ENCODE results near the gene DDX25. TPM values are rescaled to one million over a fixed set of nuclear protein-coding genes. Genes with fewer than 3 reads are reported as not detected.

DDX25 gene
- total and polyA plus RNA-seq, 5 donors from 2014 or later = not detected

- Histone ChIP-seq H3K27me3 (ENCODE audit: control insufficient read depth, insufficient read depth, low read length) (no peaks in the 10 kb centered on the region), H3K4me3 (ENCODE audit: low read depth, low read length) (no peak overlapping the region), H3K4me1 (ENCODE audit: control insufficient read depth, insufficient read depth, low read length, poor library complexity, severe bottlenecking) (no peaks in the 10 kb centered on the region), H3K9me3 (ENCODE audit: control insufficient read depth in 2 of 2, low read length in 2 of 2) (no peaks in the 10 kb centered on the region), H3K27ac (ENCODE audit: insufficient read depth, low read length, poor library complexity, severe bottlenecking) (no peak overlapping the region), H3K36me3 (ENCODE audit: control insufficient read depth, insufficient read depth, low read length) (no peaks in the 10 kb centered on the region)
- no peaks in the 10 kb centered on the region for H3K36me3 Mint-ChIP-seq
- no peak overlapping the region for H3K27ac Mint-ChIP-seq
- no peaks in the 10 kb centered on the region for H3K4me1 Mint-ChIP-seq
- no peaks in the 10 kb centered on the region for H3K9me3 Mint-ChIP-seq
- ATAC-seq (ENCODE audit: low read depth in 2 of 2) (no peak), DNase-seq (no peak)
- H3K4me3 Mint-ChIP-seq = no peak overlapping the region
- no peaks in the 10 kb centered on the region for H3K27me3 Mint-ChIP-seq
These were observed 45.8 kb downstream of the DDX25 start for GRCh38 chr11:125950178-125950490.

GRCh38 chr11:125950696-125951651 lies 46.7 kb downstream of the DDX25 start:
- ATAC-seq (ENCODE audit: low read depth in 2 of 2) = no peak
- Histone ChIP-seq H3K4me3 (ENCODE audit: low read depth, low read length) (no peak overlapping the region), H3K9me3 (ENCODE audit: control insufficient read depth in 2 of 2, low read length in 2 of 2) (no peaks in the 10 kb centered on the region), H3K27ac (ENCODE audit: insufficient read depth, low read length, poor library complexity, severe bottlenecking) (no peak overlapping the region), H3K36me3 (ENCODE audit: control insufficient read depth, insufficient read depth, low read length) (no peaks in the 10 kb centered on the region), H3K4me1 (ENCODE audit: control insufficient read depth, insufficient read depth, low read length, poor library complexity, severe bottlenecking) (no peaks in the 10 kb centered on the region), H3K27me3 (ENCODE audit: control insufficient read depth, insufficient read depth, low read length) (no peaks in the 10 kb centered on the region)
- Mint-ChIP-seq H3K9me3 (no peaks in the 10 kb centered on the region), H3K4me3 (no peak overlapping the region), H3K36me3 (no peaks in the 10 kb centered on the region), H3K27ac (no peak overlapping the region), H3K27me3 (no peaks in the 10 kb centered on the region), H3K4me1 (no peaks in the 10 kb centered on the region)
- no peak for DNase-seq

- Mint-ChIP-seq H3K9me3 (no peaks in the 10 kb centered on the region), H3K4me3 (no peak overlapping the region), H3K36me3 (no peaks in the 10 kb centered on the region), H3K27ac (no peak overlapping the region), H3K4me1 (no peaks in the 10 kb centered on the region), H3K27me3 (no peaks in the 10 kb centered on the region)
- DNase-seq (no peak), ATAC-seq (ENCODE audit: low read depth in 2 of 2) (no peak)
- Histone ChIP-seq H3K27me3 (ENCODE audit: control insufficient read depth, insufficient read depth, low read length) (no peaks in the 10 kb centered on the region), H3K4me1 (ENCODE audit: control insufficient read depth, insufficient read depth, low read length, poor library complexity, severe bottlenecking) (no peaks in the 10 kb centered on the region), H3K4me3 (ENCODE audit: low read depth, low read length) (no peak overlapping the region), H3K36me3 (ENCODE audit: control insufficient read depth, insufficient read depth, low read length) (no peaks in the 10 kb centered on the region), H3K27ac (ENCODE audit: insufficient read depth, low read length, poor library complexity, severe bottlenecking) (no peak overlapping the region), H3K9me3 (ENCODE audit: control insufficient read depth in 2 of 2, low read length in 2 of 2) (no peaks in the 10 kb centered on the region)
These were observed 47.4 kb downstream of the DDX25 start for GRCh38 chr11:125951731-125952130.

- Mint-ChIP-seq H3K36me3 (no peaks in the 10 kb centered on the region), H3K9me3 (no peaks in the 10 kb centered on the region), H3K4me3 (no peak overlapping the region), H3K4me1 (peaks cover 0 to under 1% (median under 1%) of the 10 kb centered on the region in 4 donors), H3K27me3 (no peaks in the 10 kb centered on the region), H3K27ac (no peak overlapping the region)
- no peaks in the 10 kb centered on the region for H3K9me3 ChIP-seq (ENCODE audit: control insufficient read depth in 2 of 2, low read length in 2 of 2)
- no peaks in the 10 kb centered on the region for H3K4me1 ChIP-seq (ENCODE audit: control insufficient read depth, insufficient read depth, low read length, poor library complexity, severe bottlenecking)
- no peak overlapping the region for H3K27ac ChIP-seq (ENCODE audit: insufficient read depth, low read length, poor library complexity, severe bottlenecking)
- H3K4me3 ChIP-seq (ENCODE audit: low read depth, low read length) = no peak overlapping the region
- H3K27me3 ChIP-seq (ENCODE audit: control insufficient read depth, insufficient read depth, low read length) = no peaks in the 10 kb centered on the region
- no peak for DNase-seq
- ATAC-seq (ENCODE audit: low read depth in 2 of 2) = no peak
- H3K36me3 ChIP-seq (ENCODE audit: control insufficient read depth, insufficient read depth, low read length) = no peaks in the 10 kb centered on the region
These were observed 48.3 kb downstream of the DDX25 start for GRCh38 chr11:125952559-125952958.

GRCh38 chr11:125952973-125953372 lies 48.7 kb downstream of the DDX25 start:
- DNase-seq = no peak
- Histone ChIP-seq H3K27ac (ENCODE audit: insufficient read depth, low read length, poor library complexity, severe bottlenecking) (no peak overlapping the region), H3K9me3 (ENCODE audit: control insufficient read depth in 2 of 2, low read length in 2 of 2) (no peaks in the 10 kb centered on the region), H3K4me1 (ENCODE audit: control insufficient read depth, insufficient read depth, low read length, poor library complexity, severe bottlenecking) (no peaks in the 10 kb centered on the region), H3K4me3 (ENCODE audit: low read depth, low read length) (no peak overlapping the region), H3K36me3 (ENCODE audit: control insufficient read depth, insufficient read depth, low read length) (no peaks in the 10 kb centered on the region), H3K27me3 (ENCODE audit: control insufficient read depth, insufficient read depth, low read length) (no peaks in the 10 kb centered on the region)
- no peak overlapping the region for H3K27ac Mint-ChIP-seq
- H3K36me3 Mint-ChIP-seq = no peaks in the 10 kb centered on the region
- H3K9me3 Mint-ChIP-seq = no peaks in the 10 kb centered on the region
- H3K4me1 Mint-ChIP-seq = peaks cover 0 to 5% (median 2%) of the 10 kb centered on the region in 4 donors
- H3K4me3 Mint-ChIP-seq = no peak overlapping the region
- no peak for ATAC-seq (ENCODE audit: low read depth in 2 of 2)
- H3K27me3 Mint-ChIP-seq = no peaks in the 10 kb centered on the region

GRCh38 chr11:125953401-125953935 lies 49.2 kb downstream of the DDX25 start:
- Mint-ChIP-seq H3K9me3 (no peaks in the 10 kb centered on the region), H3K27ac (no peak overlapping the region), H3K4me3 (no peak overlapping the region), H3K36me3 (no peaks in the 10 kb centered on the region), H3K4me1 (peaks cover 0 to 6% (median 2%) of the 10 kb centered on the region in 4 donors), H3K27me3 (no peaks in the 10 kb centered on the region)
- Histone ChIP-seq H3K36me3 (ENCODE audit: control insufficient read depth, insufficient read depth, low read length) (no peaks in the 10 kb centered on the region), H3K9me3 (ENCODE audit: control insufficient read depth in 2 of 2, low read length in 2 of 2) (no peaks in the 10 kb centered on the region), H3K4me1 (ENCODE audit: control insufficient read depth, insufficient read depth, low read length, poor library complexity, severe bottlenecking) (no peaks in the 10 kb centered on the region), H3K4me3 (ENCODE audit: low read depth, low read length) (no peak overlapping the region), H3K27me3 (ENCODE audit: control insufficient read depth, insufficient read depth, low read length) (no peaks in the 10 kb centered on the region), H3K27ac (ENCODE audit: insufficient read depth, low read length, poor library complexity, severe bottlenecking) (no peak overlapping the region)
- DNase-seq (no peak), ATAC-seq (ENCODE audit: low read depth in 2 of 2) (no peak)

GRCh38 chr11:125954123-125954944 lies 50.0 kb downstream of the DDX25 start:
- H3K27ac ChIP-seq (ENCODE audit: insufficient read depth, low read length, poor library complexity, severe bottlenecking) = no peak overlapping the region
- ATAC-seq (ENCODE audit: low read depth in 2 of 2) = no peak
- no peaks in the 10 kb centered on the region for H3K9me3 ChIP-seq (ENCODE audit: control insufficient read depth in 2 of 2, low read length in 2 of 2)
- Mint-ChIP-seq H3K9me3 (no peaks in the 10 kb centered on the region), H3K4me1 (peaks cover 0 to 6% (median 2%) of the 10 kb centered on the region in 4 donors), H3K27ac (no peak overlapping the region), H3K27me3 (no peaks in the 10 kb centered on the region), H3K36me3 (no peaks in the 10 kb centered on the region), H3K4me3 (no peak overlapping the region)
- H3K4me3 ChIP-seq (ENCODE audit: low read depth, low read length) = no peak overlapping the region
- H3K36me3 ChIP-seq (ENCODE audit: control insufficient read depth, insufficient read depth, low read length) = no peaks in the 10 kb centered on the region
- DNase-seq = no peak
- no peaks in the 10 kb centered on the region for H3K27me3 ChIP-seq (ENCODE audit: control insufficient read depth, insufficient read depth, low read length)
- no peaks in the 10 kb centered on the region for H3K4me1 ChIP-seq (ENCODE audit: control insufficient read depth, insufficient read depth, low read length, poor library complexity, severe bottlenecking)

Measured in CD4-positive, CD25-positive, alpha-beta regulatory T cell (primary cell).